GM19455 (cell line): ENCODE data around the gene BCL6.

Experiments used
- ATAC-seq: cut with Tn5 transposase; IDR thresholded peaks from one replicate; pipeline ENCODE4 v1.9.1; 2021; ENCODE audit not compliant: unreplicated experiment

The BCL6 gene

GRCh38 chr3:187739561-187740332 lies 5.5 kb downstream of the BCL6 start:
- no peak for ATAC-seq

GRCh38 chr3:187739094-187739560 lies 6.1 kb downstream of the BCL6 start:
- ATAC-seq: no peak

DNA sequence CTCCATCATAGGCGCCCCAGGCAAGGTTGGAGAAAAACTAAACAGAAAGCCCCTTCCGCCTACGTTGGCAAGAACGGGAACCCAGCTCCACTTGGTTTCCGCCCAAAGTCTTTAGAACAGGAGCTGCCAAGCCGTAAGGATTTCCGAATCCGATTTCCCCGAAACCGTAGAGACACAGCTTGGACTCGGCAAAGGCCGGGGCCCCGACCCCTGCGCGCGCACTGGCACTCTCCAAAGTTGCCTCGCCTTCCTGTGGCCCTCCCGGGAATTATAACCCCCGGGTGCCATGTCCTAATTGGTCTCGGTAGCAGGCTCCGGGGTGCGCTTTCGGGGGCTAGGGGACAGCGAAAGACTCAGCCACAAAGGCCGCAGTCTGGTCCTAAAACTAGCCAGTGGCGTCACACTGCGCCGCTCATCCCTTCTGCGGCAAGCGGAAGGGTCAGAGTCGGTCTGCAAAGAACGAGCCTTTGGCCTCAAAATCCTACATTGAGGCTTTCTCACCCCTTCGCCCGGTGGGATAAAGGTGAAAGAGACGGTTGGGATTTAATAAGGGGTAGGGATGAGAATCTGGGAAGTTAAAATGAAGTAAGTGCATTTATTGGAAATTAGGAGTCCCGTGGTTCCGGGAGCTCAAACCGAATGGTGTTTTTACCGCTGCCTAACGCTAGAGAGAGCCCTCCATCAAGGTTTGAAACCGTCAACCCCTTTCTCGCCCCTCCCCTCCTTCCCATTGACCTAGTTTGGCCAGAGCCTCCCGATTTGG lies 6.8 kb downstream of the BCL6 start:
- no peak for ATAC-seq

DNA sequence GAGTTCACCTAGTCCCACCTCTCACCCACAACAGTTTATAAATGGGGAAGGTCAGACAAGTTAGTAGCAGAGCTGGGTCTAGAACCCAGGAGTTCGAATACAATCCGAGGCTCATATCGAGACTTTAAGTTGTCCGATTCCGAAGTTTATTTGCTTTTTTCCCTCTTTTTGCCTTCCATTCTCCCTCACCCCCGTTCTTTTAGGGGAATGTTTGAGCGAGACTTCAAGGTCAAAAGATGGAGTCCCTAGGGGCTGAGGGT lies 7.3 kb downstream of the BCL6 start:
- ATAC-seq: no peak

DNA sequence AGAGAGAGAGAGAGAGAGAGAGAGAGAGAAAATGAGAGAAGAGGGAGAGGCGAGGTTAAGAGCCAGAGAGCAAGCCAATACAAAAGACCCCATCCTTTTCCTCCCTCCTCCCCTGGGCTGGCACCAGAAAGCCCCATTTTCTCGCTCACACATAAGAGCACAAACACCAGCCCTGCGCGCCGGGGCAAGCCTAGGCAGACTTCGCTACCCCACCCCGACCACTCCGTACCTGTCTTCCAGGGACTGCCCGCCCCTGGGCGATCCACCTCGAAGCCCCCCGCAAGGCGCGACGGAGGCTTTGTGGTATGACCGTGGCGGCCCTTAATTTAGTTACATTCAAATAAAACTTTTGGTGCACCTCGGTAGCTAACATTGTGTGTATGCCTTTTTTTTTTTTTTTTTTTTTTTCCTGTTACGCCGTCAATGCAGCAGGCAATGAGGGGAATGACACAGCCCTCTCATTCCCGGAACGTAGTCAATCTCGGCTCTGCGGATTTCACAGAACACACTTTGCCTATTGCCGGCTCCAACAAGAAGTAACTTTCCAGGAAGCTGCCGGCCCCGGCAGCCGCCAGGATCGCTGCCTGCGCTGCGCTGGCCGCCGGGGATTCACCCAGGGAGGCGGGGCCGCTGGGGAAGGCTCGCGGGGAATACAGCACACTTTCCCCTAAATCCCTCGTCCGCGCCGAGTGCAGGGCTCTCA lies 7.7 kb downstream of the BCL6 start:
- no peak for ATAC-seq

- no peak for ATAC-seq
Observed at GRCh38 chr3:187737006-187737367, 8.3 kb downstream of the BCL6 start.

- ATAC-seq: no peak
Observed at GRCh38 chr3:187736418-187736871, 8.8 kb downstream of the BCL6 start.

DNA sequence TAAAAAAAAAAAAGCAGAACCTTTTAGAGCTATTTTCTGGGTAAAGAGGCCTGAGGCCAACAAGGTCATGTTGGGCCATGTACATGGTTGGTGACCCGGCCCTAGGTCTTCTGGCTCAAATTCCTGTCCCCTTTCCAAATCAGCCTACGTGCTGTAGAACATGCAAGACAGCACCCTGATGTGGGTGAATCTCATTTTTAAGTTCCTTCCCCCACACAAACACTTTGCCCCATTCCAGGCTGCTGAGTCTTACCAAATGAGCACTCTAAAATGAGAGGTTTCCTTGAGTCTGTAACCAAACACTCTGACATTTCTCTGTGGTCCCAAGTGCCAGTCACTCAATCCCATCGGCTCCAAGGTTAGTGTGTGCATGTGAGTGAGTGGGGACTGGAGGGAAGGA lies 9.4 kb downstream of the BCL6 start:
- no peak for ATAC-seq

- ATAC-seq: no peak
Observed at GRCh38 chr3:187735383-187735782, 9.9 kb downstream of the BCL6 start.

DNA sequence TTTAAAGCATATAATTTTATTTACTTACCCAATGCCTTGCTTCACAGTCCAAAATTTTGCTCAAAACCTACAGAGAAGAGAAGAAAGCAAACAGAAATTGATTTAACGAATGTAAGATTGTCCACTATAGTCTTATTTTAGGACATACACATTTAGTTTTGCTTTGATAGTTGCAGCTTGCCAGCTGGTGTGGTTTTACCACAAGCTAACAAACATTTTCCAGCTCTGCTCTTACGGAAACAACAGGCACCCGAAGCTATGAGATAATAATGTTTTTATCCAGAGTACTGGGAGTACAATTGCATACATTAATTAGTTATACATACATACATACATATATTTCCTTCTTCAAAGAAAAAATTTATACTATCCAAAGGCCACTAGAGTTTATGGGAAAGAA lies 10.4 kb downstream of the BCL6 start:
- no peak for ATAC-seq

GRCh38 chr3:187733371-187733770 lies 11.9 kb downstream of the BCL6 start:
- no peak for ATAC-seq

DNA sequence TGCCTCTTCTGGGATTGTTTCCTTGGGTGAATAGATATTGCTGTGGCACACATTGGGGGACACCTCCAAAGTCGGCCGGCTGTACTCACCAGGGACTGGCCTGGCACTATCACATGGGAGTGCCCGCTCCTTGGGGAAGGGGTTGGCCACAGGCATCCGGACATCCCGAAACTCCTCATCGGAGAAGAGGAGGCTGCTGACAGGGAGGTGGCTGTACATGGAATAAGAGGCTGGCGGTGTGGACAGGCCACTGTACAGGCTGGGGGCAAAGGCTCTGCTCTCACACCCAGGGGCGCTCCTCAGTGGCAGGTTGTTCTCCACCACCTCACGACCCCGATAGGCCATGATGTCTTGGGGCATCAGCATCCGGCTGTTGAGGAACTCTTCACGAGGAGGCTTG lies 15.7 kb downstream of the BCL6 start:
- no peak for ATAC-seq

DNA sequence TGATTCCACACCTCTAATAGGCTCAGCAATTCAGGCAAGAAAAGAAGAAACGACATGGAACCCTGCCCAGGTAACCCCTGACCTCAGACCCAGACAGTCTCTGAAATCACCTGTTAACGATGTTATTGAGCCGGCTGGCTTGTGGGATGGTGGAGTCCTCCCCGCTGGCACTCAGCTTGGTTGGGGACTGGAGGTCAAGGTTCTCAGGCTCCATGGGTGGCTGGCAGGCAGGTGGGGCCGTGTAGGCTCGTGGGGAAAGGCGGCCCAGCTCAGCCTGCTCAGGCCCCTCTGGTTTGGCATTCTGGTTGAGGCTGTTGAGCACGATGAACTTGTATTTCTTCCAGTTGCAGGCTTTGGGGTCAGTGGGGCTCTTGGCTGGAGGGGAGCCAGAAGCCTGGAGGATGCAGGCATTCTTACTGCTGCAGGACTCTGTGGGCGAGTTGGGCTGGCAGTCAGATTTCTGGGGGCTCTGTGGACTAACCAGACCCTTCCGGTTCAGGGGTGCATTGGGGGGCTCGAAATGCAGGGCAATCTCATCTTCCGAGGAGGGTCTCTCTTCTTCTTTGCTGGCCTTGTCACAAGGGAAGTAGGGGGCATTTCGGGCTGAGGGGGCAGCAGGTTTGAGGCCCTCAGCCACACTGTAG lies 16.2 kb downstream of the BCL6 start:
- no peak for ATAC-seq

GRCh38 chr3:187728248-187728647 lies 17.0 kb downstream of the BCL6 start:
- no peak for ATAC-seq

DNA sequence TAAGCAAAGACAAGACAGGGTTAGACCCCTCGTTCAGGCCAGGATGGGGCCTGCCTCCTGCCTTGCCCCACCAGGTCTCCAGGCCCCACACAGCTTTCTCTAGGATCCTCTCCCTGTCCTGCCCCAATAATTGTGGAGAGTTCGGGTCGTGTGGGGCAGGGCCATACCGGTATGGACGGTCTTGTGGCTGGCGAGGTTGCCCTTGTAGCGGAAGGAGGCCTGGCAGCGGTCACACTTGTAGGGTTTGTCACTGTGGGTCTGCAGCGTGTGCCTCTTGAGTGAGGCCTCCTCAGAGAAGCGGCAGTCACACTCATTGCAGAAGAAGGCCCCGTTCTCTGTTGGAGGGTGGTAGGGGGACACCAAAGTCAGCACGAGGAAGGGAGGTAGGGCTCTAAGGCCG lies 18.7 kb downstream of the BCL6 start:
- ATAC-seq: no peak

DNA sequence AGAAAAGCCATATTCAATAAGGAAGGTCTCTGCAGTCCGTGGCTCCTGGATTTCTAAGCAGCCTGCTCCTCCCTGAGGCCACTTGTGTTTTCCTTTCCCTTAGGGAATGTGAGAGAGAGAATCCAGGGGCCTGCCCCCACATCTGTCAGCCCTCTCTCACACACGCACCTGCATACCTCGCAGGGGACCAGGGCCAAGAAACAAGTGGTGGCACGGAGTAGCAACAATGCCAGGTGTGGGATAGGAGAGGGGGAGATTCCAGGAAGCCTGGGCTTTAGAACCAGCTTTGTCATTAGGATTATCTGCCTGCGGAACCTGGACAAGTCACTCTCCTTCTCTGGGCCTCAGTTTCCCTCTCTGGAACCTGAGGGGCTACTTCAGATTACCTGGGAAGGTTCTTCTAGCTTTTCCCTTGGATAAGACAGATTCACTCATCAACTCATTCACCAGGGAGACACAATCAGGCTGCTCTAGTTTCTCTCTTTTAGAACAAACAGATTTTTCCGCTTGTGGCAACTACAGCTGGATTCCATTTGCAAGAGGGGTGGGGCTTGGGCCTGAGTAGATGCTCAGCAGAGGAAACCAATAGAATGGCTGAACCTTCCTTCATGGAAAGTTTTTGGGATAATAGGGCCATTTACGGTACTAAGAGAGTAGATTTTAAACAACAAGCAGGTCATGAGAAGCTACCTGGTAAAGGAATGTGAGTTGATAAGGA lies 19.5 kb downstream of the BCL6 start:
- ATAC-seq: no peak

GRCh38 chr3:187725224-187725623 lies 20.0 kb downstream of the BCL6 start:
- ATAC-seq: no peak

DNA sequence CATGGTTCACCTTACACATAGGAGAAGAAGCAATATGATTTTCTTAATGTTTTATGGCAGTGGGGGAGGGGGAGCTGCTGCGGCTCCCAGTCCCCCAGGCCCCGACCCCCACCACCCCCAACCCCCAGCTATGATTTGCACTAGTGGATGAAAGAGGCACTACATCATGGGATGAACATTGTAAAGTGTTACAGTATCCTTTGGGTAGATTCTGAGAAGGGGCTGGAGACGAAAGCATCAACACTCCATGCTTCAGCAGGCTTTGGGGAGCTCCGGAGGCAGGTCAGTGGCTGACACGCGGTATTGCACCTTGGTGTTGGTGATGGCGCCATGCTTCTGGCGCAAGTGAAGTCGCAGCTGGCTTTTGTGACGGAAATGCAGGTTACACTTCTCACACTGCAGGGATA lies 23.1 kb downstream of the BCL6 start:
- ATAC-seq: no peak

- no peak for ATAC-seq
Observed at GRCh38 chr3:187721055-187721454, 24.2 kb downstream of the BCL6 start.

GRCh38 chr3:187720337-187720670 lies 25.0 kb downstream of the BCL6 start:
- no peak for ATAC-seq
